Activated naive CD8-positive, alpha-beta T cell treated with anti-CD3 and anti-CD28 coated beads, Interleukin-2, amount 50 U/mL, for 24 hours (primary cell): ENCODE measurements around the gene LOXL1.

Experiments
- ATAC-seq: fragments of 150-1000 bp; cut with Tn5 transposase; one replicate; pipeline ENCODE4 v1.10.0; 2021
- DNase-seq: peaks from one replicate; pipeline ENCODE4 v3.0.0; 2021
- H3K27ac Mint-ChIP-seq: one replicate; pipeline ENCODE4 v1.8.0; 2021; ENCODE audit warnings: mild to moderate bottlenecking, mixed read lengths
- H3K27me3 Mint-ChIP-seq: one replicate; pipeline ENCODE4 v1.8.0; 2021; ENCODE audit warnings: mixed read lengths
- H3K36me3 Mint-ChIP-seq: one replicate; pipeline ENCODE4 v1.8.0; 2021; ENCODE audit warnings: low read depth, mixed read lengths
- H3K4me1 Mint-ChIP-seq: one replicate; pipeline ENCODE4 v1.8.0; 2021; ENCODE audit warnings: mixed read lengths
- H3K4me3 Mint-ChIP-seq: one replicate; pipeline ENCODE4 v1.8.0; 2021; ENCODE audit warnings: mild to moderate bottlenecking, moderate library complexity, mixed read lengths
- H3K9me3 Mint-ChIP-seq: one replicate; pipeline ENCODE4 v1.8.0; 2021; ENCODE audit warnings: mixed read lengths

LOXL1 gene, protein sequence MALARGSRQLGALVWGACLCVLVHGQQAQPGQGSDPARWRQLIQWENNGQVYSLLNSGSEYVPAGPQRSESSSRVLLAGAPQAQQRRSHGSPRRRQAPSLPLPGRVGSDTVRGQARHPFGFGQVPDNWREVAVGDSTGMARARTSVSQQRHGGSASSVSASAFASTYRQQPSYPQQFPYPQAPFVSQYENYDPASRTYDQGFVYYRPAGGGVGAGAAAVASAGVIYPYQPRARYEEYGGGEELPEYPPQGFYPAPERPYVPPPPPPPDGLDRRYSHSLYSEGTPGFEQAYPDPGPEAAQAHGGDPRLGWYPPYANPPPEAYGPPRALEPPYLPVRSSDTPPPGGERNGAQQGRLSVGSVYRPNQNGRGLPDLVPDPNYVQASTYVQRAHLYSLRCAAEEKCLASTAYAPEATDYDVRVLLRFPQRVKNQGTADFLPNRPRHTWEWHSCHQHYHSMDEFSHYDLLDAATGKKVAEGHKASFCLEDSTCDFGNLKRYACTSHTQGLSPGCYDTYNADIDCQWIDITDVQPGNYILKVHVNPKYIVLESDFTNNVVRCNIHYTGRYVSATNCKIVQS

DNA sequence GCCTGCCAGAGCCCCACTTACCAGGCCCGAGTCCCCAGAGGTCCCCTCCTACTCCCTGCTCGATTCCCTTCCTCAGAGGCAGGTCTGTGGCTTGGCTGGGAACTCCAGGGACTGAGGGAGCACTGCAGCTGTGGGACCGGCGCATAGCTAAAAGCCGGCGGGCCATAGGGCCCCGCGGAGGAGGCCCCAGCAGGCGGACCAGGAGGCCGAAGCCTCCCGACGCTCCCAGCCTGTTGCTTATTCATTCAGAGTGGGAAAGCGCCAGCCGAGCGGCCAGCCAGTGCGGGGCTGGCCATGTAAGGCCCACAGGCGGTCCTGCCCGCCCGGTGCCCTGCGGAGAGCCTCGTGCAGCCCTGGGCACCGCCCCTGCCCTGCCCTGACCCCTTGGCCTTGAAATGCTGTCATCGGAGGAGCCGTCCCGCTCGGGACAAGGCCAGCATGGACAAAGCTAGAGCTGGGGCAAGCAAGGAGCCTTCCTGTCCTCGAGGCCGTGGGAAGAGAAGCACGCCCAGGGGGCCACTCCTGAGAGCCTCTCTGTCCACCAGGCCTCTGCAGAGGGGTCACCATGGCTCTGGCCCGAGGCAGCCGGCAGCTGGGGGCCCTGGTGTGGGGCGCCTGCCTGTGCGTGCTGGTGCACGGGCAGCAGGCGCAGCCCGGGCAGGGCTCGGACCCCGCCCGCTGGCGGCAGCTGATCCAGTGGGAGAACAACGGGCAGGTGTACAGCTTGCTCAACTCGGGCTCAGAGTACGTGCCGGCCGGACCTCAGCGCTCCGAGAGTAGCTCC, at the start of gene LOXL1:
Gene LOXL1 (plus strand): TSS at position 244 of the 784 bp plus-strand sequence. CDS start 322 bp downstream, at position 566.
- Mint-ChIP-seq H3K4me3 (peak within 1 kb of the TSS; percentile 36), H3K36me3 (no peaks in the 10 kb centered on the region), H3K27ac (no peak within 1 kb of the TSS), H3K9me3 (no peaks in the 10 kb centered on the region), H3K4me1 (peaks cover 46% of the 10 kb centered on the region), H3K27me3 (peaks cover 4% of the 10 kb centered on the region)
- DNase-seq (no peak), ATAC-seq (no peak)

DNA sequence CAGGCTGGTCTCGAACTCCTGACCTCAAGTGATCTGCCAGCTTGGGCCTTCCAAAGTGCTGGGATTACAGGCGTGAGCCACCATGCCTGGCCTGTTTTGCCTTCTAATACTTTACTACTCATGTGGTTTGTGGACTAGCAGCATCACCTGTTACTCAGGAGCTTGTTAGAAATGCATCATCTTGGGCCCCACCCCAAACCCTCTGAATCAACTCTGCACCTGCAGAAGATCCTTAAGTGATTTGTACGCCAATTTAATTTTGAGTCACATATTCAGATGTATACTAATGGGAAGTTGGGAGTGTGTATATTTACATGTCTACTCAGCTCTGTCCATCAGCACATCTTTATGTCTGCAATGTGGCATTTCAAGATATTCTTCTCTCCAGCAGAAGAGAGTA, 46.8 kb upstream of the LOXL1 start:
- peaks cover 11% of the 10 kb centered on the region for H3K27me3 Mint-ChIP-seq
- ATAC-seq = no peak
- H3K4me3 Mint-ChIP-seq = no peak overlapping the region
- no peaks in the 10 kb centered on the region for H3K36me3 Mint-ChIP-seq
- no peaks in the 10 kb centered on the region for H3K4me1 Mint-ChIP-seq
- no peaks in the 10 kb centered on the region for H3K9me3 Mint-ChIP-seq
- H3K27ac Mint-ChIP-seq = no peak overlapping the region
- no peak for DNase-seq

DNA sequence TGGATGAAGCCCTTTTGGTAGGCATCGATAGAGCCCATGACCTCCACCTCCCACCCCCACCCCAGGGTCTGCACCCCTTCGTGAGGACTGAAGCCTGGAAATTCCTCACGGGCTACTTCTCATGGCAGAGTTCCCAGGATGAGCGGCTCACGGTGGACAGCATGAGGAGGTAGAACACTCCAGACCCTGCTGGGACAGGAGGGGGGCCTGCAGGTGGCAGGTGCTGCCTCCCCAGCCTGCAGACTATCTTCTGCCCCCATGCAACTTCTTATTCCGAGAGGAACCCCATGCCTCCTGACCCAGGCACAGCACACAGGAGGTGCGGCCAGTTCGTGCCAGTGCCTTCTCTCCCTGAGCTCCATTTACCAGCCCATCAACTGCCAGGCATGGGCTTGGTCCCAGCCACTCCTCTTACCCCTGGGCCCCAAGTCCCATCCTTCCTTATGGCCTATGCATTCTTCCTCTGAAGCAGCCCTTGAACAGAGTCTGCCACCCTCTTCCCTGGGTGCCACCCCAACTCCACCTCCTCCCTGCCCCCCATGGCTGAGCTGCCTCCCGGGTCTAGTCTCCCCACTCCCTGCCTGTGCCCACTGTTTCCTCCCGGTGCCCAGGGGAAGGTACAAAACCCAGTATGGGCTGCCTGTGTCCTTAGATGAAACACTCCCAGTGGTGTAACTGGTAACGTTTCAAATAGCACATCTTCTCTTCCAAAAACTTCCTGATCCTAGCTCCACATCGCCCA, 44.5 kb upstream of the LOXL1 start:
- DNase-seq (no peak), ATAC-seq (no peak)
- Mint-ChIP-seq H3K27ac (no peak overlapping the region), H3K27me3 (peaks cover 8% of the 10 kb centered on the region), H3K36me3 (no peaks in the 10 kb centered on the region), H3K9me3 (no peaks in the 10 kb centered on the region), H3K4me1 (no peaks in the 10 kb centered on the region), H3K4me3 (no peak overlapping the region)

DNA sequence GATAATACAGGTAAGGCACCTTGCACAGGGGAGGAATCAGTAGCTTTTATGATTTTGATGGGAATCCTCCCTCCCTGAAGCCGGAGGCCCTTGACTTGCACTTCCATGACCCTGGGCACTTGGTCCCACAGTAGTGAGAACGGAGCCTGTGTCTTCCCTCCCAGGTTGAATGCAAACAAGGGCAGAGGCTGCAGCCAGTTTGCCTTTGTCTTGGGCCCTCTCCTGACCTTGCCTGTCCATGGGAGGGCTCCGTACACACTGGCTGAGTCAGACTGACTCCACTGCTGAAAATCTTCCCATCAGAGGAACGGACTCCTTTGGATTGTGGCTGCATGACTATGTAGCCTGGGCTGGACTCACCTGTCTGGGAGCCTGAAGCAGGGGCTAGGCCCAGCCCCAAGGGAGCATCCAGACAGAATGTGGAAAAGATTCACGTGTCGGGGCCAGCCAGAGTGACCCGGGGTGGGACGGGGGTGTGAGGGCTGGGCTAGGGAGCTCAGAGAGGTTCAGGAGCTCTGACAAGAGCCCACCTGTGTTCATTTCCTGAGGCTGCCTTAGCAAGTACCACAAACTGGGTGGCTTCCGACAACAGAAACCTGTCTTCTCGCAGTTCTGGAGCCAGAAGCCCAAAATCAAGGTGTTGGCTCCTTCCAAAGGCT, 43.4 kb upstream of the LOXL1 start:
- Mint-ChIP-seq H3K4me3 (no peak overlapping the region), H3K27ac (no peak overlapping the region), H3K4me1 (no peaks in the 10 kb centered on the region), H3K27me3 (peaks cover 7% of the 10 kb centered on the region), H3K9me3 (no peaks in the 10 kb centered on the region), H3K36me3 (no peaks in the 10 kb centered on the region)
- ATAC-seq = no peak
- DNase-seq = no peak

DNA sequence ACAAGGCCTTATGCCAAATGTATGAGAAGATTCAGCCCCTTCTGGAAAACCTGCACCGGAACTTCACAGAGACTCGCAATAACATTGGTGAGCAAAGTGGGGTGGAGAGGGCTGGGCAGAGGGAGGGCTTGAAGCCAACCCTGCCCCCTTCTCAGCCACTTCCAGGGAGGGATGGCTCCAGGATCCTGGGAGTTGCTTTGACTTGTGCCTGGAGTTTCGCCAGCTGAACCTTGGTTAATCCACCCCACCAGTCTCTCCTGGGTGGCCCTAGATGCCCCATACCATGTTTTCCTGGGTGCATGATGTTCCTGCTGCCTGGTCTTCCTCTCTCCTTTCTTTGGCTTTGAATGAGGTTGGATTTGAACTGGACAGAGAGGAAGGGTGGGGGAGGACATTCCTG, 42.1 kb upstream of the LOXL1 start:
- Mint-ChIP-seq H3K4me3 (no peak overlapping the region), H3K27ac (no peak overlapping the region), H3K9me3 (no peaks in the 10 kb centered on the region), H3K36me3 (no peaks in the 10 kb centered on the region), H3K4me1 (no peaks in the 10 kb centered on the region), H3K27me3 (peaks cover 7% of the 10 kb centered on the region)
- ATAC-seq (no peak), DNase-seq (no peak)

DNA sequence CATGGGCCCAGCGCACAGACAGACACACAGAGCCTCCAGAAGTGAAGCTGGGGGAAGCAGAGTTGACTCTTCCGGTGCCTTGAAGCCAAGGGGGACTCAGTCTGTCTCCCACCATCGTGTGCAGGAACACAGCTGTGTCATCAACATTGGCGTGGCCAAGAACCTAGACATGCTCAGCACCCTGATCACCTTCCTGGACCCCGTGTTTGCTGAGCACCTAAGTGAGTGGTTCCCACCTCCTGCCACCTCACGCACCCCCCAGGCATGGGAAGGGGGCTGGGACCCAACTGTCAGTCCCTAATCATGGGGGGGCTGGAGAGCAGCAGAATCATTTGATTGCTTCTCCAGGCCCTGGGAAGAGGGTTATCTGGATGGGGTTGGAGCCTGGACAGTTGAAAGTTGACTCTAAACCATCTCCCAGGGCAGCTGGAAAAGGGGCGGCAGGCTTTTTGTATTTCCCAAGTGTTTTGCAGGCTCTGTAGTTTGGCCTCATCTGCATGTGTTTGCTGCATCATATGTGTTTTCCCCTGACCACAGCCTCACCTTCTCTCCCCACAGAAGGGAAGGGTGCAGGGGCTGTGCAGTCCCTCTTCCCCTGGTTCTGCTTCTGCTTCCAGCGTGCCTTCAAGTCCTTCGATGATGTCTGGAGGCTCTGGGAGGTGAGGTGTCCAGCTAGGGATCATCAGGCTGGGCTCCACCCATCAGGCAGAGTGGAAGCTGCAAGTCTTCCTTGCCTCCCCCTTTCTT, 40.1 kb upstream of the LOXL1 start:
- ATAC-seq = no peak
- Mint-ChIP-seq H3K27ac (no peak overlapping the region), H3K36me3 (no peaks in the 10 kb centered on the region), H3K4me1 (no peaks in the 10 kb centered on the region), H3K4me3 (no peak overlapping the region), H3K27me3 (peaks cover 6% of the 10 kb centered on the region), H3K9me3 (no peaks in the 10 kb centered on the region)
- DNase-seq = no peak

DNA sequence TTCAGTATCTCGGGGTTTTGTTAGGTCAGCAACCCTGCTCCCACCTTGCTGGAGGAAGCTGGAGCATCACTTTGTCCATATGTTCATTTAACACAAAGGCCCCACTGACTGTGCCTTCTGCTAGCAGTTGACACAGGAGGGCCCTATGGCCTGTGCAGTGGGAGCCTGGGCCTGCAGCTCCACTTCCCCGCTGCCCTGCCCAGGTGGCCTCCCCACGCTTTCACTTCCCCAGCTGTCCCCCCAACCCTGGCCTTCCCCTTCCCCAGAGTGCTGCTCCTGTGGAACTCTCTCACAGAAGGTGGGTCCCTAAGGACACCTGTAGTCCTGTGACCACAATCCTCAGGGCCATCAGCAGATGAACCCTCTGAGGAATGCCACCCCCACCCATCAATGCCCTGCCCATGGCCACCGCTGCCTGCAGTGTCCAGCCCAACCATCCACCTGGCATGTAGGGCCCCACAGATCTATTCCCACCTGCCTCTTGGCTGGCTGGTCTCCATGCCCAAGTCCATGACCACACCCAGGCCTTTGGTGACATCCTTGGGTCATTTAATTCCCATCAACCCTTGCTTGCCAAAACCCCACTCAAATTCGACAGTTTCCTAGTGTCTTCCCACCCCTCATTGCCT, 39.4 kb upstream of the LOXL1 start:
- DNase-seq = no peak
- Mint-ChIP-seq H3K27me3 (peaks cover 6% of the 10 kb centered on the region), H3K4me3 (no peak overlapping the region), H3K27ac (no peak overlapping the region), H3K36me3 (no peaks in the 10 kb centered on the region), H3K4me1 (no peaks in the 10 kb centered on the region), H3K9me3 (no peaks in the 10 kb centered on the region)
- ATAC-seq = no peak

DNA sequence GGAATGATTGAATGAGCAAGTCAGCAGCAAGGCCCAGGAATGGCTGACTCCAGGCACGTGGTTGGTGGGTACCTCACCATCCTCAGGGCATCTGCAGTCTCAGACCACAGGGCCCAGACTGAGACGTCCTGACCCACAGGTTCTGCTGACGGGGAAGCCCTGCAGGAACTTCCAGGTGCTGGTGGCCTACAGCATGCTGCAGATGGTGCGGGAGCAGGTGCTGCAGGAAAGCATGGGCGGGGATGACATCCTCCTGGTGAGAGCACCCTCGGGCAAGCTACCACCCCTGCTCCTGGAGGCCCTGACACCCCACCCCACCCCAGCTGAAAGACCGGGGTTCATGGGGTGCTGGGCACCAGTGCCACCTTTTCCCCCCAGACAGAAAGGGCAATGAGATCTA, 38.8 kb upstream of the LOXL1 start:
- DNase-seq = no peak
- Mint-ChIP-seq H3K4me1 (no peaks in the 10 kb centered on the region), H3K27ac (no peak overlapping the region), H3K36me3 (no peaks in the 10 kb centered on the region), H3K4me3 (no peak overlapping the region), H3K9me3 (no peaks in the 10 kb centered on the region), H3K27me3 (no peaks in the 10 kb centered on the region)
- ATAC-seq = no peak

DNA sequence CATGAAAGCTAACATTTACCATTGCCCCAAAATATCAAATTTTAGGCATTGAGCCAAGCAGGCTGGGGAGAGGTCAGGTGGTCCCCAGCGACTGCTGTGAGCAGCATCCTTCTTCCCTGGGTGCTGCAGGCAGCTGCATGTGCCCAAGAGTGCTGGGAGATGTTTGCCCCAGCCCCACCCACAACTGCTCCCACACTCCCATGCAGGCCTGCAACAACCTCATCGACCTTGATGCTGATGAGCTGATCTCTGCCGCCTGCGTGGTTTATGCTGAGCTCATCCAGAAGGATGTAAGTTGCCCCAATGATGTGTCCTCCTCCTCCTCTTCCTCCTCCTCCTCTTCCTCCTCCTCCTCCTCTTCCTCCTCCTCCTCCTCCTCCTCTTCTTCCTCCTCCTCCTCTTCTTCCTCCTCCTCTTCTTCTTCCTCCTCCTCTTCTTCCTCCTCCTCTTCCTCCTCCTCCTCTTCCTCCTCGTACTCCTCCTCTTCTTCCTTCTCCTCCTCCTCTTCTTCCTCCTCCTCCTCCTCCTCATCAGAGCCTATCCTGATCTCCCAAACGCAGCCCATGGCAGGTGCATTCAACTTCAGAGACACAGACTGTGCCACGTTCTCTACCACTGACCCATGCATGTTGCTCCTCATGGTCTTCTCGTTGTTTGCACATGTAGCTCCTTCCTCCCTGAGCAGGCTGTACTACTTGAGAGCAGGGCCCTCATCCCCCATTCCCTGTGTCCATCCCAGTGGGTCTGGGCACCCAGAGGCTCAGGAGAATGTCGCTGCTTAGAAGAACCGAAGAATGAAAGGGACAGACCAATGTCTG, 37.8 kb upstream of the LOXL1 start:
- DNase-seq (no peak), ATAC-seq (no peak)
- Mint-ChIP-seq H3K27me3 (no peaks in the 10 kb centered on the region), H3K27ac (no peak overlapping the region), H3K9me3 (no peaks in the 10 kb centered on the region), H3K4me1 (no peaks in the 10 kb centered on the region), H3K36me3 (no peaks in the 10 kb centered on the region), H3K4me3 (no peak overlapping the region)

DNA sequence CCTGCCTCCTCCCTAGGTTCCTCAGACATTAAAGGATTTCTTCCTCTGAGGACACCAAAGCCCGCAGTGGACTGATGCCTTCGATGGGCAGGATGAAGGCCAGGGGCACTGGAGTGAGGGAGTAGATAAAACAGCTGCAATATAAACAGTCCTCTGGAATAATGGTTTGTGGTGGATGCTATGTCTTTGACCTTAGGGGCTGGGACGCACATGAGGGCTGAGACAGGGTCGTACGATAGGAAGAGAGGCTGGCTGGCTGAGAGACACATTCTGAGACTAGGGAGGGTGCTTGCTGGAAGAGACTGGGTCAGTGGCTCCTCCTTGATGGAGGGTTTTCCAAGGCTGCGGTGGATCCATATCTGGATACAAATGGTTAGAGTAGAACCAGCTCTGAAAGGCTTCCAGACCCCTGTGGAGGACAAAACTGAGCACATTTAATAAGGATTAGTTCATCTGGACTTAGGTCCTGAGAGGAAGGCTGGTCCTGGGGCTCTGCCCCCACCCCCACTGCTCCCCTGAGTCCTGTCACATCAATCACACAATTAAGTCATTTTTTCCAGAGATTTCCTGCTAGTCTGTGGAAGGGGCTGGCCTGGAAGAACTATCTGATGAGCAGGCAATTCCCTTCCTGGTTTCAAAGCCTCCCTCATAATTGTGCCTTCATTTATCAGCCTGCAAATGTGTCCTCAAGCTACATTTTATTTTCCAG, 37.1 kb upstream of the LOXL1 start:
- no peaks in the 10 kb centered on the region for H3K27me3 Mint-ChIP-seq
- no peak for DNase-seq
- no peak for ATAC-seq
- H3K9me3 Mint-ChIP-seq = no peaks in the 10 kb centered on the region
- no peak overlapping the region for H3K4me3 Mint-ChIP-seq
- H3K27ac Mint-ChIP-seq = no peak overlapping the region
- no peaks in the 10 kb centered on the region for H3K36me3 Mint-ChIP-seq
- no peaks in the 10 kb centered on the region for H3K4me1 Mint-ChIP-seq

DNA sequence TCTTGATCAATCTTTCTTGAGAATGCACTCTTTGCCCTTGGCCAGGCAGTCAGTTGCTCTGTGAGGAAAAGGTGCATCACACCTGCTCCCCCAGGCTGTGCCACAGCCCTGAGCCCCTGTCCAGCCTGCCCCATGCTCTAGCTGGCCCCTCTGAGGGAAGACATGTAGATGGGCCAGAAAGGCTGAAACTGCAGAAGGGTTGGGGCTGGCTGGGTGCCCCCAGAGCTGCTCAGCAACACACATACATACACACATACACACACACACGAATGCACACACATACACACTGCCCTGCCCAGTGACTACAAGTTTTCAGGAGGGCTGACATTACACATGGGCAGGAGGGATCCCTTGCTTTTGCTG, 36.5 kb upstream of the LOXL1 start:
- no peaks in the 10 kb centered on the region for H3K36me3 Mint-ChIP-seq
- no peak for DNase-seq
- no peak overlapping the region for H3K27ac Mint-ChIP-seq
- H3K9me3 Mint-ChIP-seq = no peaks in the 10 kb centered on the region
- no peak overlapping the region for H3K4me3 Mint-ChIP-seq
- H3K27me3 Mint-ChIP-seq = no peaks in the 10 kb centered on the region
- ATAC-seq = no peak
- H3K4me1 Mint-ChIP-seq = no peaks in the 10 kb centered on the region
